H4 (cell line): ENCODE results near the gene FOXL1. TPM values are rescaled to one million over a fixed set of nuclear protein-coding genes. Genes with fewer than 3 reads are reported as not detected.

Experiments used
- DNase-seq: peaks from one replicate; pipeline ENCODE4 v3.0.0-alpha.2; 2015; ENCODE audit warnings: low spot score
- total RNA-seq: library from RNA; depleted of rRNA; stranded (reverse); fragments of >200 nt; shearing (Covaris generic); gene quantifications from 2 replicates; pipeline ENCODE4 v1.2.3, GENCODE V29; 2014; rRNA removed

Gene FOXL1
- total RNA-seq, 1 experiment from 2014 or later: 0.75 TPM

DNA sequence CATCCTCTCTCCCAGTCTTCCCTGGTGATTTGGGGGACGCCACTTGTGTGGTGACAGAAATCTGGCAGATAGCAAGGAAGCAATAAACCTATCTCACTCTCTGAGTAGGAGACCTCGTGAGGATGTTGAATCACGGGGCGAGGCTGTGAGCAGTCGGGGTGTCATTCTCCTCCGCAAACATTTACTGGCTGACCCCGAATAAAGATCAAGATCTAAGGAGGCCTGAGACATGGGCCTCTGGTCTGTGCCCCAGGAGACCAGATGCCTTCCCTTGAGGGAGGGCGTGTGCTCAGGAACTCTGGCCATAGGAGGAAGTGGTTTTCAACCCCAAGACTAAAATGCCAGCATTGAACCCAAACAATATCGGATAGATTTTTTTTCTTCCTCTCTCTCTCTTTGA lies 53.1 kb downstream of the FOXL1 start:
- DNase-seq: no peak

Other genes starting within 250 kb of the FOXL1 start
- 12.3 and 20.2 TPM in 2 replicates for gene FOXF1, start 68.0 kb upstream of the FOXL1 start, total RNA-seq
- 9.6 and 10.0 TPM in 2 replicates for gene MTHFSD, start 23.3 kb upstream of the FOXL1 start, total RNA-seq
- gene FOXC2, start 11.7 kb upstream of the FOXL1 start, total RNA-seq: 0.12 and 0.60 TPM in 2 replicates